Measurements from ENCODE around the gene BRMS1.
"Not testable (repeated sequence)": the region's sequence is repeated elsewhere in the genome, so short reads cannot be mapped to it uniquely, and the experiment has no call there.

The BRMS1 gene, protein sequence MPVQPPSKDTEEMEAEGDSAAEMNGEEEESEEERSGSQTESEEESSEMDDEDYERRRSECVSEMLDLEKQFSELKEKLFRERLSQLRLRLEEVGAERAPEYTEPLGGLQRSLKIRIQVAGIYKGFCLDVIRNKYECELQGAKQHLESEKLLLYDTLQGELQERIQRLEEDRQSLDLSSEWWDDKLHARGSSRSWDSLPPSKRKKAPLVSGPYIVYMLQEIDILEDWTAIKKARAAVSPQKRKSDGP

GRCh38 chr11:66344550-66345315, at the start of gene BRMS1:
BRMS1 (minus strand) TSS chr11:66345104; CDS start chr11:66342234, 2,870 bp downstream.
- DNase-seq: peak; percentile 90

GRCh38 chr11:66393954-66394353, 49.0 kb upstream of the BRMS1 start:
- no peak for DNase-seq

DNA sequence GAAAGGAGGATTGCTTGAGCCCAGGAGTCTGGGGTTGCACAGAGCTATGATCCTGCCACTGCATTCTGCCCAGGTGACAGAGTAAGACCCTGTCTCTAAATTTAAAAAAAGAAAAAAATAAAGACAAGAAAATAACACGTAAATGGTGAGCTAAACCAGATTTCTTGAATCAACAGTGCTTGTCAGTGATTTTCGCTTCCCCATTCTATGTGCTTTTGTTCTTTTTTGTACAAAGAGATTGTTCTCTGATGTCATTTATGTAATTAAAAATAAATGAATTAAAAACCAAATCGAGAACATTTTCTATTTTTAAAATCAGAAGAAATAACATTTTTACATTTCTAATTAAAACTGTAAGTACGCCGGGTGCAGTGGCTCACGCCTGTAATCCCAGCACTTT, 46.4 kb upstream of the BRMS1 start:
- no peak for DNase-seq

DNA sequence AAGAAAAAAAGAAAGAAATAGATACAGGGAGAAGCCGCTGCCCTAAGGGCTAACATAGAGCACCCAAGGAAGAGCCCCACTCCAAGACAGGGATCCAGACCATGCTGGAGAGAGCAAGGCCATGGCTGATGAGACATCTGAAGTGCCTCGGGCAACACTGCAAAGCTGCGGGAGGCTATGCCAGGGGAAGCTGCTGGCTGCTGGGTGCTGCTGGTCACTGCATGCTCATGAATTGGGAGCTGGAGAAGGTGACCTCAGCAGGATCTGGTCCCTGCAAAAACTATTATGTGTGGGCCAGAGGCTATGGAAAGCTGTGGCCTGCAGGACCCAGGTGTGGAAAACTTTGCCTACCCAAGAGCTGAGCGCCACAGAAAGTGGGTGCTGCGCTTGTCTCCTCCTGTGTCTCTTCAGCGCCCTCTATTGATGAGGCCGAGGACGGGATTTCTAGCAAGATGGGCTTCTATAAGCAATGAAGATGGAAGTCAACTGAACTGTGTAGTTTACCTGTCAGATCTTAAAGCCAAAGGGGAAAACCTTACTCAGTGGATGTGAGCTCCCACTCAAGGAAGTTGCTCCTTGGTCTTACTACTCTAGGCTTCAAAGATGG, 44.0 kb upstream of the BRMS1 start:
- peak; percentile 36 for DNase-seq

- DNase-seq: peak; percentile 68
These were observed 41.5 kb upstream of the BRMS1 start for GRCh38 chr11:66386171-66387069.

GRCh38 chr11:66384316-66384715, 39.4 kb upstream of the BRMS1 start:
- DNase-seq: not testable (repeated sequence)

DNA sequence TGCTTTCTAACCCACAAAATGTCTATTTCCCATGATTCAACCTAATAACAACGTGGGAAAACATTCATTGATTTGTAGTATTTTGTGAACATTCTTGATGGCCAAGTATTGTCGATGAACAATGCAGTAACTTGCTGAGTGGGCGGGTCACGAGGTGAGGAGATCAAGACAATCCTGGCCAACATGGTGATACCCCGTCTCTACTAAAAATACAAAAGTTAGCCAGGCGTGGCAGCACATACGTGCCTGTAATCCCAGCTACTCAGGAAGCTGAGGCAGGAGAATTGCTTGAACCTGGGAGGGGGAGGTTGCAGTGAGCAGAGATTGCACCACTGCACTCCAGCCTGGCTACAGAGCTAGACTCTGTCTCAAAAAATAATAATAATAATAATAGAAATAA, 35.4 kb upstream of the BRMS1 start:
- not testable (repeated sequence) for DNase-seq

DNA sequence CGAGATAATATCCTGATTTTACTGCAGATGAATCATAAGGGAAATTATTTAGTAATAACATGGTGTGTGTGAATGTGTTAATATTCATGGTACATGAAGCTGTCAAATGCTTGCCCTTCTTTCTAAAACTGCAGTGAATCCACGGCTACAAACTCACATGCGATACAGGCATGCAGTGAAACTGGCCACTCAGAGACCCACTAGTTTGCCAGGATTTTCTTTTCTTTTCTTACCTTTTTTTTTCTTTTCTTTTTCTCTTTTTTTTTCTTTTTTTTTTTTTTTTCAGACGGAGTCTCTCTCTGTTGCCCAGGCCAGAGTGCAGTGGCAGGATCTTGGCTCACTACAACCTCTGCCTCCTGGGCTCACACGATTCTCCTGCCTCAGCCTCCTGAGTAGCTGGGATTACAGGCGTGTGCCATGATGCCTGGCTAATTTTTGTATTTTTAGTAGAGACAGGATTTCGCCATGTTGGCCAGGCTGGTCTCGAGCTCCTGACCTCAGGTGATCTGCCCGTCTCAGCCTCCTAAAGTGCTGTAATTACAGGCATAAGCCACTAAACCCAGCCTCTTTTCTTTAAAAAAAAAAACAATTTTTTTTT, 28.9 kb upstream of the BRMS1 start:
- not testable (repeated sequence) for DNase-seq

- DNase-seq: no peak
These were observed 28.4 kb upstream of the BRMS1 start for GRCh38 chr11:66373265-66373664.

GRCh38 chr11:66371627-66372415, 26.9 kb upstream of the BRMS1 start, which contains the start of gene SLC29A2:
SLC29A2 (minus strand) TSS chr11:66371760; CDS start chr11:66371591, 169 bp downstream.
- peak; percentile 52 for DNase-seq

DNA sequence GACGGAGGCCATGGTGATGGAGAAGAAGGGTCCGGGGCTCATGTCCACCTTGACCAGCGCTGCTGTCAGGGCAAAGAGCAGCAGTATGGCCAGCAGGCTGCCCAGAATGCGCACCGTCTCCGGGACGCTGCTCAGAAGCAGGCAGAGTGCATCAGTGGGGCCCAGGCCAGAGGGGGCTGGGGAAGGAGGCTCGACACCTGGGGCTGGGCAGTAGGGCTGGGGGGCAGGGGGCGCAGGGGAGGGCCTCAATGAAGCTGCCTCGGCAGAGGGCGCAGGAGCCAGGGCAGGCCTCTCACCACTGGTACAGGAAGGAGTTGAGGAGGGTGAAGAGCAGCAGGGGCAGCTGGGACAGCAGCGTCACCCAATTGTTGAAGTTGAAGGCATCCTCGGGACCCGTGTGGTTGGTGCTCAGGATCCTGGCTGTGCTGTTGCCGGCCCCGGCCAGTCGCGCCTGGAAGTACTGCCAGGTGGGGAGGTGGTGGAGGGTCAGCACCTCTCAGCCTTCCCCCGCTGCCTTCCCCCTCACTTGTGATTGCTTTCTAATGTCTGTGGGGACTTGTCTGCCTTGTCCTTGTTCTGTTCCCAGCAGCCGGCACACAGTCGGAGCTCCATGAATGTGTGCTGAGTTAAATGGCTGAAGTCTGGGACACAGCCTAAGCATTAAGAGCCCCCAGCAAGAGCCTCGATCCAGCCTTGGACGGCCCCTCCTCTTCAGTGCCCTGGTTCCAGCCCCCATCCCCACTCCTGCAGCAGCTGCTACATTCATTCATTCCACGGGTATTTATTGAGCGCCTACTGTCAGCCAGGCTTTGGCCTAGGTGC, 24.4 kb upstream of the BRMS1 start:
- no peak for DNase-seq

- no peak for DNase-seq
These were observed 23.6 kb upstream of the BRMS1 start for GRCh38 chr11:66368484-66368883.

GRCh38 chr11:66367561-66368312, 22.8 kb upstream of the BRMS1 start:
- no peak for DNase-seq

DNA sequence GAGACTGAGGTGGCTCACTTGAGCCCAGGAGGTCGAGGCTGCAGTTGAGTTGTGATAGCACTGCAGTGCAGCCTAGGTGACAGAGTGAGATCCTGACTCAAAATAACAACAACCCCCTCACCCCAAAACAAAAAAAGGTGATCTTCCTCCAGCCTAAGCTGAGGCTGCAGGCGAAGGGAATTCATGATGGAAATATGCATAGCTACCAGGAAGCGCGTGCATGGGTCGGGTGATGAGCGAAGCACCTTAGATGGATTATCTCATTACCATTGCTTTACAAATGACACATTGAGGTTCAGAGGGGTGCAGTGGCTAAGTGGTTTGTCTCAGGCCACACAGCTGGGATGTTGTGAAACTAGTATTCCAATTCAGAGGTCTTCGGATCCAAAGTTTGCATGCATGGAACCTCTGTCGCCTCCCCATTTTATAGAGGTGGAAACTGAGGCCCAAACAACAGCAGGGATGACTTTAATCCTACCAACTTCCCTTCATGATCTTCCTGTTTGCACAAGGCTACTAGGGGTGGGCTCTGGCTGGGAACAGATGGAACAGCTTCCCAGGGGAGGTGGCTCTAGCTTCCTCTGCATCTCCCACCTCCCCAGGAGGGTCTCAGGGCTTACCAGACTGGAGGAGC, 22.1 kb upstream of the BRMS1 start:
- DNase-seq: no peak

DNA sequence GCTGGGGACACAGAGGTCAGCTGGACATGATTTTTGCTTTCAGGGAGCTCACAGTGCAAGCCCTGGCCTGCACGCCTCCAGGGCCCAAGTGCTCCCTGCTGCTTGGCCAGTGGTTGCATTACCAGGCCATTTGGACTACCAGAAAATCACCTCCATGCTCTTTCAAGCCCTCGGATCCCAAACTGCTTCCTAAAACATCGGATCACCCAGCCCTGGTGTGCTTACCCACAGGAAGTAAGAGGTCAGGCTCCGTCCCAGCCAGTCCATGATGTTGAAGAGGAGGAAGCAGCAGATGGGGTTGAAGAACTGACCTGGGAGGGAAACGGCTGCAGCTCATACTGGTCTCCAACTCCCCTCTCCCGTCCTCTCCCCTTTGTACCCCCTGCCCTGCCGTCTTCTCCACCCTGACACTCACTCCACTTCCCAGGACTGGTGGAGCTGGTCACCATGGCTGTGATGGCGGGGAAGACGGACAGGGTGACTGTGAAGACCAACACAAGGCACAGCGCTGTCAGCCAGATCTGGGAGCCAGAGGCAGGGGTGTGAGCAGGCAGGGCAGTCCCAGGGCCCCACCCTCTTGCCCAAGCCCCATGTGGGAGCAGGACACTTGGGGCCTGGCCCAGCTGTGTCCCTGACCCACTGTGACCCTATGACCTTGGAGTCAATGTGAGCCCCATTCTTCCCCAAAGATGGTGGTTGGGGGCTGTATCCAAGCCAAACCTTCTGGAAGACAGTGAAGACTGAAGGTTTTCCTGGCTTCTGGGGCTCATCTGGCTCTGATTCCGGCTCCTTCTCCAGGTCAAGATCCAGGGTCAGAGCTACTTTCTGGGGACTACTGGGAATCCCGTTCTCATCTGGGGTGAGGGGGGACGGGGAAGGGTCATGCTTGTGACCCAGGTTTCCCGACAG, 21.1 kb upstream of the BRMS1 start:
- DNase-seq: no peak

DNA sequence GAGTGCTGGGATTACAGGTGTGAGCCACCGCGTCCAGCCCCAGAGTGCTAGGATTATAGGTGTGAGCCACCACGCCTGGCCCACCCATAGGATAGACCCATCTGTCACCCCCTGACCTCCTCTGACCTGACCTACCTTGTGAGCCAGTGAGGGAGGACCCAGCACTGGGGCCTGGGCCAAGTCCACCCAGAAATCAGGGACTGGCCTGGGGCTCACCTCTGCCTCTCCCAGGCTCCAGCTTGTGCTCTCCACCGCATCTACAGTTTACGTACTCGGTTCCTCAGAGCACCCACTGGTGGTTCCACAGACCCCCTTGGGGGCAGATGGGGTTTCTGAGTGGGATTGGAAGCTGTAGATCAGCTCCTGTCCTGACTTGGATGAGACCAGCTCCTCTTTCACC, 20.3 kb upstream of the BRMS1 start:
- DNase-seq: no peak

- no peak for DNase-seq
These were observed 19.1 kb upstream of the BRMS1 start for GRCh38 chr11:66363805-66364535.

DNA sequence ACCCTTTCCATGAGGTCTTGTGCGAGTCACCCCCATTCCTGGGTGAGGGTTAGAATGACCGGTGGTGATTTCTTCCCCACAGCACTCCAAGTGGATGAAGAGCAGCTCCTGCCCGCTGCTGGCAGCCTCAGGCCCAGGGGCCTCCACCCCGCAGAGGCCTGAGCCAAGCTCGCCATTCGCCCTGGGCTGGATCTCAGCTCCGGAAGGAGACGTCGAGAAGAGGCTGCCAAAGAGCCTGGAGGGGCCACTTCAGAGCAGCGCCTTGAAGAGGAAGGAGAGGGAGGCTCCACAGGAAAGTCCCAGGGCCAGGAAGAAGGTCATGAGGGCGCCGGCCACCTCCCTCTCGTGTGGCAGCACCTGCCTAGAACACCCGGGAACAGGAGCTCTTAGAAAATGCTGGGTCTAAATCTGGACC, 18.3 kb upstream of the BRMS1 start:
- no peak for DNase-seq
